Osteocyte (in vitro differentiated cells): ENCODE data around the gene FAM114A2. TPM values are rescaled to one million over a fixed set of nuclear protein-coding genes. Genes with fewer than 3 reads are reported as not detected.

Experiments
- DNase-seq: peaks from one replicate; pipeline ENCODE4 v3.0.0; 2021; ENCODE audit warnings: mixed read lengths; ENCODE audit not compliant: unreplicated experiment; ENCODE audit errors: extremely low spot score
- H3K27ac Mint-ChIP-seq: one replicate; pipeline ENCODE4 v1.8.0; 2021; ENCODE audit warnings: mild to moderate bottlenecking, mixed read lengths; ENCODE audit not compliant: unreplicated experiment
- H3K27me3 Mint-ChIP-seq: one replicate; pipeline ENCODE4 v1.8.0; 2021; ENCODE audit warnings: mixed read lengths; ENCODE audit not compliant: unreplicated experiment
- H3K36me3 Mint-ChIP-seq: one replicate; pipeline ENCODE4 v1.8.0; 2021; ENCODE audit warnings: mixed read lengths; ENCODE audit not compliant: unreplicated experiment
- H3K4me1 Mint-ChIP-seq: one replicate; pipeline ENCODE4 v1.8.0; 2021; ENCODE audit warnings: mixed read lengths; ENCODE audit not compliant: unreplicated experiment
- H3K4me3 Mint-ChIP-seq: one replicate; pipeline ENCODE4 v1.8.0; 2021; ENCODE audit warnings: mild to moderate bottlenecking, moderate library complexity, mixed read lengths; ENCODE audit not compliant: unreplicated experiment
- H3K9me3 Mint-ChIP-seq: one replicate; pipeline ENCODE4 v1.8.0; 2021; ENCODE audit warnings: mixed read lengths; ENCODE audit not compliant: unreplicated experiment
- total RNA-seq: library from RNA; stranded (reverse); gene quantifications from 2 replicates; pipeline ENCODE4 v1.2.1, GENCODE V29; 2021
- TF ChIP-seq, protein P1 (sequence below): fragments of 200-600 bp; sonication (generic); IDR thresholded peaks from 2 replicates; pipeline ENCODE4 v1.5.0; 2021; ENCODE audit warnings: antibody characterized with exemption, mild to moderate bottlenecking, moderate library complexity

FAM114A2 gene
- total RNA-seq, 1 donor from 2014 or later = 31.0 TPM

DNA sequence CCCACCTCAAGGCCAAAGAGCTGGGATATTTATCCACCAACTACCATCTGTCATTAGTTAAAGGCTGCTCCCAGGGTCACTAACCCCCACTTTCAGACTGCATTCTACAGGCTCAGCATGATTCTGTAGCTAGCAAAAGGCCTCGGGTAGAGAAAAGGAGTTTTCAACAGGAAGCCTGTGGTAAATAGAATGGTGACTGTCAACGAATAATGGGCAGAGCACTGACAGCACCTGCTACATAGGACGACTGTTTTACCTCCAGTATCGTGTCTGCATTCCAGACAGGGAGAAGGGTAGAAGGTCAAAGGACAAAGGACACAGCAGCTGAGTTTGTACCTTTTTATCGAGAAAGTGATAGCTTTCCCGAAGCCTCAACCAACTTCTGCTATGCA is 20.3 kb upstream of the FAM114A2 start:
- peaks cover 10% of the 10 kb centered on the region for H3K36me3 Mint-ChIP-seq
- H3K4me3 Mint-ChIP-seq = no peak overlapping the region
- H3K4me1 Mint-ChIP-seq = peaks cover 20% of the 10 kb centered on the region
- H3K27me3 Mint-ChIP-seq = no peaks in the 10 kb centered on the region
- H3K27ac Mint-ChIP-seq = peak overlapping the region; percentile 12
- TF ChIP-seq, protein P1, sequence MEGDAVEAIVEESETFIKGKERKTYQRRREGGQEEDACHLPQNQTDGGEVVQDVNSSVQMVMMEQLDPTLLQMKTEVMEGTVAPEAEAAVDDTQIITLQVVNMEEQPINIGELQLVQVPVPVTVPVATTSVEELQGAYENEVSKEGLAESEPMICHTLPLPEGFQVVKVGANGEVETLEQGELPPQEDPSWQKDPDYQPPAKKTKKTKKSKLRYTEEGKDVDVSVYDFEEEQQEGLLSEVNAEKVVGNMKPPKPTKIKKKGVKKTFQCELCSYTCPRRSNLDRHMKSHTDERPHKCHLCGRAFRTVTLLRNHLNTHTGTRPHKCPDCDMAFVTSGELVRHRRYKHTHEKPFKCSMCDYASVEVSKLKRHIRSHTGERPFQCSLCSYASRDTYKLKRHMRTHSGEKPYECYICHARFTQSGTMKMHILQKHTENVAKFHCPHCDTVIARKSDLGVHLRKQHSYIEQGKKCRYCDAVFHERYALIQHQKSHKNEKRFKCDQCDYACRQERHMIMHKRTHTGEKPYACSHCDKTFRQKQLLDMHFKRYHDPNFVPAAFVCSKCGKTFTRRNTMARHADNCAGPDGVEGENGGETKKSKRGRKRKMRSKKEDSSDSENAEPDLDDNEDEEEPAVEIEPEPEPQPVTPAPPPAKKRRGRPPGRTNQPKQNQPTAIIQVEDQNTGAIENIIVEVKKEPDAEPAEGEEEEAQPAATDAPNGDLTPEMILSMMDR = no peak
- H3K9me3 Mint-ChIP-seq = no peaks in the 10 kb centered on the region
- DNase-seq = no peak

DNA sequence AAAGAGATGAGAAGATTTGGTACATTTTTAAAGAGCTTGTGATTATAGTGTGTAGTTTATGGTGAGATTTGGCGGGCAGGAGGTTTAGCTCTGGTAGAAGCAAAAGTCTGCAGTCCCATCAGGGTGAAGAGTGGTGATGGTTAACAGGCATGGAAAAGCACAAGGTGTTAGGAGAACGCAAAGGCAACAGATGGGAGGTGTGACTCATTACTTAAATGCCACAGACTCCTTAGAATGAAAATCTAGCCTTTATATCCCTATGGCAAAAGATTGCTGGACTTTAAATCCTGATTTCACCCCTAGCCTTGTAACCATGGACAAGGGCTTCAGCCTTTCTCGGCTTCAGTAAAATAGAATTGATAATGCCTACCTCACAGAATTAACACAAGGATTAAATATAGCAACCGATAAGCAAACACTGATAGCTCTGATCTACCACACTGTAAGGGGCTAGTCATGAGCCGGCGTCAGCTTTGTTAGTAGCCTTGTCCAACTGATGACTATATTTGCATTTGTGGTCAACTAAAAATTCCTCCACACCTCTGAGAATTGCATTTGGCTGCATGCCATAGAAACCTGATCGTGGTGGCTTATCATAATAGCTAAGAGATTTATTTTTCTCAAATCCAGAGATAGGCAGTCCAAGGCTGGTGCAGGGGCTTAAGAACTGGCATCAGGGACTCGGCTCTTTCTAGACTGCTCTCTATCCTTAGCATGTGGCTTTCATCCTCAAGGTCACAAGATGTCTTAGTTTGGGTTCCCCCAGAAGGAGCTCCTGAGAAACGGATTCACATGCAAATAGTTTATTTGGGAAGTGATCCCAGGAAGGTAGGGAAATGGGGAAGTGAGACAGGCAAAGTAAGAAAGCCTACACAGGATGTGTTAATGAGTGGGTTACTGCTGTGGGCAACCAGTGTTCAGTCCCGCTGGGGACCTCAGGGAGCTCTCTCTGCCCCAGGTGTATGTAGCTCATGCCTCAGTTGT is 19.6 kb upstream of the FAM114A2 start:
- Mint-ChIP-seq H3K27ac (no peak overlapping the region), H3K36me3 (peaks cover 13% of the 10 kb centered on the region), H3K4me1 (peaks cover 20% of the 10 kb centered on the region), H3K27me3 (no peaks in the 10 kb centered on the region), H3K4me3 (no peak overlapping the region), H3K9me3 (no peaks in the 10 kb centered on the region)
- DNase-seq = no peak
- TF ChIP-seq, protein P1 = no peak

DNA sequence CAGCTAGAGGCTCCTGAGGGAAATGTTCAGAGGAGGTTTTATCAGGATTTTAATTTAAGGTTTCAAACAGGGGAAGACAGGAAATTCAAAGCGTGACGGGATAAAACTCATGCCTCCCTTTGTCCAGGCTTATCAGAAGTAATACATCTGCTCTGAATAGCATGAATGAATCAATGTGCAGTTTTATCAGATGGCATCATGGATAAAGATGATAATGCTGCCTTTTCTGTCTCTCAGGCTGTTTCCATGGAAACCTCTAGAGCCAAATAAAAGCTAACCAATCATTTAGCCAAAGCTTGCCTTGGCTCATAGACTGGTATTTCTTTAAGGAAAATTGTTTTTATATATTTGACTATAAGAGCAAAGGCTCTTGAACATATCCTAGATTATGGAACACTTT is 16.5 kb upstream of the FAM114A2 start:
- no peaks in the 10 kb centered on the region for H3K9me3 Mint-ChIP-seq
- no peak overlapping the region for H3K4me3 Mint-ChIP-seq
- TF ChIP-seq, protein P1 = no peak
- no peak for DNase-seq
- no peak overlapping the region for H3K27ac Mint-ChIP-seq
- H3K4me1 Mint-ChIP-seq = peaks cover 20% of the 10 kb centered on the region
- peaks cover 13% of the 10 kb centered on the region for H3K36me3 Mint-ChIP-seq
- H3K27me3 Mint-ChIP-seq = no peaks in the 10 kb centered on the region

DNA sequence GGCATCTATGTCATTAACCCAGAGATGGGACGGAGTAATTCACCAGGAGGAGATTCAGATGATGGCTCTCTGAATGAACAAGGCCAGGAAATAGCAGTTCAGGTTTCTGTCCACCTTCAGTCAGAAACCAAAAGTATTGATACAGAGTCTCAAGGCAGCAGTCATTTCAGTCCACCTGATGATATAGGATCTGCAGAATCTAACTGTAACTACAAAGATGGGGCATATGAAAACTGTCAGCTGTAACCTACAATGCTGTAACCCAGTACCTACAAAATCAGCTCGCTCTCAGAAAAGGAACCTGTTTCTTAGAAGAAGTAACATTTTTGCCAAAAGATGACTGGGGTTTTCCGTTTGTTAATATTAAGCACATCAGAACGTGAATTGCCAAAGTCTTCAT is 14.8 kb upstream of the FAM114A2 start:
- Mint-ChIP-seq H3K9me3 (no peaks in the 10 kb centered on the region), H3K36me3 (peaks cover 24% of the 10 kb centered on the region), H3K27me3 (no peaks in the 10 kb centered on the region), H3K4me1 (peaks cover 11% of the 10 kb centered on the region), H3K27ac (no peak overlapping the region), H3K4me3 (no peak overlapping the region)
- no peak for DNase-seq
- TF ChIP-seq, protein P1 = no peak

DNA sequence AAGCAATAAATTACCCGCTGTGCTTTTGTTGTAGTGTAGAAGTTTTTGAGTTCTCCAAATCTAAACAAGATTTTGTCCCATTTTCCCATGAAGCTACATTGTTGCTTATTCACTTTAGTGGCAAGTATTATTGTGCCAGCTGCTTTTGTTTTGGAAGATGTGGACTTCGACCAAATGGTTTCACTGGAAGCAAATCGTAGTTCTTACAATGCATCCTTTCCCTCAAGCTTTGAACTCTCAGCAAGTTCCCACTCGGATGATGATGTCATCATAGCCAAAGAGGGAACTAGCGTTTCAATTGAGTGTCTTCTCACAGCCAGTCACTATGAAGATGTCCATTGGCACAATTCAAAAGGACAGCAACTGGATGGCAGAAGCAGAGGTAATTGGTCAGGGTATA is 10.9 kb upstream of the FAM114A2 start:
- Mint-ChIP-seq H3K4me1 (no peaks in the 10 kb centered on the region), H3K4me3 (no peak overlapping the region), H3K9me3 (no peaks in the 10 kb centered on the region), H3K27me3 (no peaks in the 10 kb centered on the region), H3K36me3 (peaks cover 19% of the 10 kb centered on the region), H3K27ac (no peak overlapping the region)
- no peak for DNase-seq
- TF ChIP-seq, protein P1 = no peak
